Lower leg skin (tissue), 3 donors: ENCODE data around the gene SORCS2.

Source experiments
- POLR2A ChIP-seq, 2 donors: fragments of 450-650 bp; IDR thresholded peaks; one replicate each; pipeline ENCODE4 v1.6.1; 2016 to 2017; ENCODE audit warnings: antibody characterized with exemption in 2 of 2, mild to moderate bottlenecking in 1 of 2, moderate library complexity in 1 of 2
- TF ChIP-seq, protein P1 (sequence below), 3 donors: fragments of 450-650 bp; IDR thresholded peaks; one replicate each; pipeline ENCODE4 v1.5.1; 2016; ENCODE audit warnings: antibody characterized with exemption in 3 of 3, mild to moderate bottlenecking in 3 of 3, moderate library complexity in 2 of 3

- TF ChIP-seq, protein P1, sequence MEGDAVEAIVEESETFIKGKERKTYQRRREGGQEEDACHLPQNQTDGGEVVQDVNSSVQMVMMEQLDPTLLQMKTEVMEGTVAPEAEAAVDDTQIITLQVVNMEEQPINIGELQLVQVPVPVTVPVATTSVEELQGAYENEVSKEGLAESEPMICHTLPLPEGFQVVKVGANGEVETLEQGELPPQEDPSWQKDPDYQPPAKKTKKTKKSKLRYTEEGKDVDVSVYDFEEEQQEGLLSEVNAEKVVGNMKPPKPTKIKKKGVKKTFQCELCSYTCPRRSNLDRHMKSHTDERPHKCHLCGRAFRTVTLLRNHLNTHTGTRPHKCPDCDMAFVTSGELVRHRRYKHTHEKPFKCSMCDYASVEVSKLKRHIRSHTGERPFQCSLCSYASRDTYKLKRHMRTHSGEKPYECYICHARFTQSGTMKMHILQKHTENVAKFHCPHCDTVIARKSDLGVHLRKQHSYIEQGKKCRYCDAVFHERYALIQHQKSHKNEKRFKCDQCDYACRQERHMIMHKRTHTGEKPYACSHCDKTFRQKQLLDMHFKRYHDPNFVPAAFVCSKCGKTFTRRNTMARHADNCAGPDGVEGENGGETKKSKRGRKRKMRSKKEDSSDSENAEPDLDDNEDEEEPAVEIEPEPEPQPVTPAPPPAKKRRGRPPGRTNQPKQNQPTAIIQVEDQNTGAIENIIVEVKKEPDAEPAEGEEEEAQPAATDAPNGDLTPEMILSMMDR (IDR thresholded peaks at IDR 0.05) = no peak
- no peak for TF ChIP-seq POLR2A (IDR thresholded peaks at IDR 0.05)
Measured at GRCh38 chr4:7158081-7158750, 34.1 kb upstream of the SORCS2 start.
